A549 (cell line): ENCODE data around the gene TAF6L. TPM values are rescaled to one million over a fixed set of nuclear protein-coding genes. Genes with fewer than 3 reads are reported as not detected.
A peak's percentile ranks its signal among the peaks of the same experiment; 100 is the strongest.

Experiments used
- ATAC-seq, 2 experiments: fragments of 200-7000 bp in 1 of 2; fragments of >200 bp in 1 of 2; cut with Nextera tagmentation in 1 of 2; cut with Tn5 transposase in 1 of 2; 3 replicates each; pipeline versions ENCODE4 v1.8.0 to v1.9.1; 2018 to 2020; ENCODE audit warnings: mild to moderate bottlenecking in 1 of 2, moderate library complexity in 1 of 2
- CTCF ChIA-PET: fragments of 300-600 bp; sonication (Branson Sonifier 250); formaldehyde crosslinking; extraction: SDS; loops from one replicate; lab custom pipeline; 2021; ENCODE audit warnings: antibody characterized with exemption, inconsistent platforms; lab: Yijun Ruan, JAX
- POLR2A ChIA-PET: fragments of 350-600 bp; formaldehyde crosslinking; extraction: SDS; loops from one replicate; lab custom pipeline; 2021; ENCODE audit warnings: antibody characterized with exemption, inconsistent platforms; lab: Yijun Ruan, JAX
- DNase-seq, 2 experiments: peaks; one replicate each; pipeline versions ENCODE4 v3.0.0 to v3.0.0-alpha.2; 2011 to 2016; ENCODE audit warnings: low read depth in 1 of 2, low spot score in 1 of 2
- FAIRE-seq: peaks from 2 replicates; lab custom pipeline; 2011; peaks lifted over from hg19 to GRCh38; lab: Jason Lieb, UNC
- H3K27ac ChIP-seq, 2 experiments: fragments of >200 bp; sonication (Bioruptor Twin); formaldehyde crosslinking; 3 replicates each; pipeline ENCODE4 v1.5.1; 2016 to 2017
- H3K4me1 ChIP-seq: fragments of >200 bp; sonication (Bioruptor Twin); formaldehyde crosslinking; 3 replicates; pipeline ENCODE4 v1.6.1; 2016
- H3K4me2 ChIP-seq: fragments of >200 bp; sonication (Bioruptor Twin); formaldehyde crosslinking; 3 replicates; pipeline ENCODE4 v1.6.1; 2016
- H3K4me3 ChIP-seq: fragments of >200 bp; sonication (Bioruptor Twin); formaldehyde crosslinking; 3 replicates; pipeline ENCODE4 v1.5.1; 2016
- H3K9me3 ChIP-seq: fragments of >200 bp; sonication (Bioruptor Twin); formaldehyde crosslinking; 3 replicates; pipeline ENCODE4 v1.6.1; 2016
- CEBPB ChIP-seq, 2 experiments: fragments of >200 bp in 1 of 2; sonication (Bioruptor Twin) in 1 of 2; formaldehyde crosslinking in 1 of 2; IDR thresholded peaks; 2 replicates each; pipeline ENCODE4 v1.6.1; 2012 to 2016
- CHD4 ChIP-seq: fragments of 200-600 bp; sonication (generic); IDR thresholded peaks from 2 replicates; pipeline ENCODE4 v1.6.1; 2016; ENCODE audit warnings: antibody characterized with exemption, mild to moderate bottlenecking, borderline replicate concordance
- E2F6 ChIP-seq: IDR thresholded peaks from 2 replicates; pipeline ENCODE4 v1.6.1; 2012; ENCODE audit warnings: low read depth, borderline replicate concordance
- ELK1 ChIP-seq: fragments of 150-350 bp; IDR thresholded peaks from 2 replicates; pipeline ENCODE4 v1.6.1; 2014; ENCODE audit warnings: low read depth, mild to moderate bottlenecking, low read length
- ESRRA ChIP-seq: fragments of 150-350 bp; IDR thresholded peaks from 2 replicates; pipeline ENCODE4 v1.6.1; 2014; ENCODE audit warnings: mild to moderate bottlenecking, low read length, borderline replicate concordance
- FOSB ChIP-seq: fragments of 250-450 bp; sonication (Bioruptor Pico); IDR thresholded peaks from 2 replicates; pipeline ENCODE4 v1.5.0; 2020; ENCODE audit warnings: mild to moderate bottlenecking, moderate library complexity
- FOXS1 ChIP-seq: fragments of 250-450 bp; sonication (Bioruptor Pico); IDR thresholded peaks from 2 replicates; pipeline ENCODE4 v1.5.0; 2020; ENCODE audit warnings: mild to moderate bottlenecking, moderate library complexity
- GATA3 ChIP-seq: IDR thresholded peaks from 2 replicates; pipeline ENCODE4 v1.6.1; 2012; ENCODE audit warnings: borderline replicate concordance
- HOXB13 ChIP-seq: fragments of 250-450 bp; sonication (Bioruptor Pico); IDR thresholded peaks from 2 replicates; pipeline ENCODE4 v1.5.0; 2020; ENCODE audit warnings: low read depth, mild to moderate bottlenecking, moderate library complexity
- JUN ChIP-seq, 2 experiments: fragments of >200 bp; sonication (Bioruptor Twin); formaldehyde crosslinking; IDR thresholded peaks; 2 replicates in 1 of 2; 3 replicates in 1 of 2; pipeline ENCODE4 v1.6.1; 2016 to 2017
- MAZ ChIP-seq: fragments of 150-350 bp; IDR thresholded peaks from 2 replicates; pipeline ENCODE4 v1.6.1; 2014; ENCODE audit warnings: antibody characterized with exemption, low read depth, low read length, borderline replicate concordance
- MYC ChIP-seq: IDR thresholded peaks from 2 replicates; pipeline ENCODE4 v1.6.1; 2012; ENCODE audit warnings: mild to moderate bottlenecking, inconsistent platforms, low read length, improper control_type of control experiment, borderline replicate concordance
- PBX3 ChIP-seq: IDR thresholded peaks from 2 replicates; pipeline ENCODE4 v1.6.1; 2012
- PHF8 ChIP-seq: fragments of 200-600 bp; sonication (generic); IDR thresholded peaks from 2 replicates; pipeline ENCODE4 v1.6.1; 2016; ENCODE audit warnings: low read depth, mild to moderate bottlenecking, antibody characterized with exemption, moderate library complexity, borderline replicate concordance
- POLR2A ChIP-seq: IDR thresholded peaks from 2 replicates; pipeline ENCODE4 v1.6.1; 2012; ENCODE audit warnings: mild to moderate bottlenecking, low read length
- RAD21 ChIP-seq, 2 experiments: fragments of >200 bp in 1 of 2; sonication (Bioruptor Twin) in 1 of 2; formaldehyde crosslinking in 1 of 2; IDR thresholded peaks in 1 of 2; conservative IDR thresholded peaks in 1 of 2; 2 replicates in 1 of 2; 3 replicates in 1 of 2; pipeline ENCODE4 v1.6.1; 2012 to 2018; ENCODE audit warnings: inconsistent platforms in 1 of 2
- RFX5 ChIP-seq: fragments of 450-650 bp; IDR thresholded peaks from 2 replicates; pipeline ENCODE4 v1.7.1; 2014; ENCODE audit warnings: antibody characterized with exemption, mild to moderate bottlenecking, moderate library complexity
- WGBS: methylation state at CpG from one replicate; pipeline ENCODE4 v1.1.6; 2017; ENCODE audit errors: missing lambda C conversion rate; 5-methylcytosine and 5-hydroxymethylcytosine counted together
- polyA plus RNA-seq, 4 experiments: library from polyadenylated mRNA; depleted of rRNA in 3 of 4; stranded (reverse); fragments of >200 nt; fragmentation: RNase III in 1 of 4; extraction: RNeasy Plus Mini Kit Qiagen cat#74134 plus additional on column Dnase treatment in 1 of 4; gene quantifications; 2 replicates in 3 of 4; 3 replicates in 1 of 4; pipeline ENCODE4 v1.2.3, GENCODE V29; 2011 to 2017
- TF ChIP-seq, protein P1 (sequence below): fragments of >200 bp; sonication (Bioruptor Twin); formaldehyde crosslinking; IDR thresholded peaks from 3 replicates; pipeline ENCODE4 v1.5.1; 2016
- TF ChIP-seq, protein P2 (sequence below): IDR thresholded peaks from 2 replicates; pipeline ENCODE4 v1.6.1; 2012
- TF ChIP-seq, protein P3 (sequence below): fragments of >200 bp; sonication (Bioruptor Twin); formaldehyde crosslinking; IDR thresholded peaks from 3 replicates; pipeline ENCODE4 v1.6.1; 2016

Gene TAF6L
- polyA plus RNA-seq, 2 of the 4 experiments (the other 2 are of a cell fraction), result 14.0 to 22.7 TPM

GRCh38 chr11:62752994-62753735 lies 18.0 kb upstream of the TAF6L start:
- ATAC-seq, result peak; percentile 12 to 17; a peak in 5 of 6 replicates
- ChIA-PET POLR2A (interaction anchor here (0.5 to 3.0 kb wide), 36 partner anchors 8 to 200 kb away, joined by 3 to 96 read pairs (median 6); partner anchors contain the start of genes C11orf98, CSKMT, GANAB and HNRNPUL2), CTCF (interaction anchor here (0.6 to 3.2 kb wide), 12 partner anchors 10 to 88 kb away, joined by 3 to 17 read pairs (median 4); partner anchors contain the start of genes HNRNPUL2 and STX5)
- TF ChIP-seq FOXS1, result no peak
- no peak for TF ChIP-seq FOSB (CRISPR knock-in tag)
- no peak for TF ChIP-seq ELK1
- no peak for TF ChIP-seq ESRRA
- no peak for TF ChIP-seq RFX5
- TF ChIP-seq CEBPB (IDR thresholded peaks at IDR 0.05), result no peak
- no peak for TF ChIP-seq GATA3
- no peak for TF ChIP-seq MAZ
- TF ChIP-seq, protein P1, sequence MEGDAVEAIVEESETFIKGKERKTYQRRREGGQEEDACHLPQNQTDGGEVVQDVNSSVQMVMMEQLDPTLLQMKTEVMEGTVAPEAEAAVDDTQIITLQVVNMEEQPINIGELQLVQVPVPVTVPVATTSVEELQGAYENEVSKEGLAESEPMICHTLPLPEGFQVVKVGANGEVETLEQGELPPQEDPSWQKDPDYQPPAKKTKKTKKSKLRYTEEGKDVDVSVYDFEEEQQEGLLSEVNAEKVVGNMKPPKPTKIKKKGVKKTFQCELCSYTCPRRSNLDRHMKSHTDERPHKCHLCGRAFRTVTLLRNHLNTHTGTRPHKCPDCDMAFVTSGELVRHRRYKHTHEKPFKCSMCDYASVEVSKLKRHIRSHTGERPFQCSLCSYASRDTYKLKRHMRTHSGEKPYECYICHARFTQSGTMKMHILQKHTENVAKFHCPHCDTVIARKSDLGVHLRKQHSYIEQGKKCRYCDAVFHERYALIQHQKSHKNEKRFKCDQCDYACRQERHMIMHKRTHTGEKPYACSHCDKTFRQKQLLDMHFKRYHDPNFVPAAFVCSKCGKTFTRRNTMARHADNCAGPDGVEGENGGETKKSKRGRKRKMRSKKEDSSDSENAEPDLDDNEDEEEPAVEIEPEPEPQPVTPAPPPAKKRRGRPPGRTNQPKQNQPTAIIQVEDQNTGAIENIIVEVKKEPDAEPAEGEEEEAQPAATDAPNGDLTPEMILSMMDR, result no peak
- no peak for DNase-seq
- no peaks in the 10 kb centered on the region for H3K9me3 ChIP-seq
- peaks cover 11% of the 10 kb centered on the region; the same call in 1 of the 3 replicates for H3K4me1 ChIP-seq
- peak overlapping the region; percentile 55 for H3K4me3 ChIP-seq
- H3K4me2 ChIP-seq, result peak overlapping the region; percentile 81
- WGBS, result 70% methylated on average over 15 of the region's 15 CpGs
- peak overlapping the region; percentile 92 to 94 for H3K27ac ChIP-seq
- FAIRE-seq, result no peak

- CTCF ChIA-PET, result interaction anchor here (0.6 to 3.2 kb wide), 12 partner anchors 11 to 152 kb away, joined by 3 to 17 read pairs (median 4); partner anchors contain the start of genes HNRNPUL2 and STX5
These were observed 17.2 kb upstream of the TAF6L start, which contains the start of gene ZBTB3 for GRCh38 chr11:62753736-62754603. Gene ZBTB3 (minus strand): TSS chr11:62754160. CDS start chr11:62753664, 496 bp downstream.

More at GRCh38 chr11:62753736-62754603, 17.2 kb upstream of the TAF6L start, which contains the start of gene ZBTB3:
- Histone ChIP-seq H3K27ac (peak within 1 kb of the TSS; percentile 92 to 94), H3K4me3 (peak within 1 kb of the TSS; percentile 55), H3K9me3 (no peaks in the 10 kb centered on the region), H3K4me1 (peaks cover 11% of the 10 kb centered on the region; the same call in 1 of the 3 replicates), H3K4me2 (peak within 1 kb of the TSS; percentile 91)
- FAIRE-seq, result peak; percentile 80
- POLR2A ChIA-PET, result interaction anchor here (0.5 to 3.0 kb wide), 40 partner anchors 8 to 308 kb away, joined by 3 to 96 read pairs (median 6); partner anchors contain the start of genes C11orf98, CSKMT, EEF1G and GANAB
- under 1% methylated on average over 43 of the region's 47 CpGs for WGBS
- peak; percentile 98 to 99 for ATAC-seq
- DNase-seq, result peak; percentile 99 to 100
- TF ChIP-seq E2F6, result 0 out of 2 replicates have a peak, but pooled peaks have one; percentile 33
- no peak for TF ChIP-seq RAD21 (conservative IDR thresholded peaks at IDR 0.05 in 1 of 2, IDR thresholded peaks at IDR 0.05 in 1 of 2)
- TF ChIP-seq HOXB13, result no peak
- TF ChIP-seq, protein P2, sequence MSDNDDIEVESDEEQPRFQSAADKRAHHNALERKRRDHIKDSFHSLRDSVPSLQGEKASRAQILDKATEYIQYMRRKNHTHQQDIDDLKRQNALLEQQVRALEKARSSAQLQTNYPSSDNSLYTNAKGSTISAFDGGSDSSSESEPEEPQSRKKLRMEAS, result peak; percentile 80
- TF ChIP-seq JUN (IDR thresholded peaks at IDR 0.05), result peak; percentile 36 to 92; a peak in 4 of 5 replicates
- peak; percentile 87; the same call in 1 of the 2 replicates for TF ChIP-seq CHD4
- TF ChIP-seq RFX5, result peak; percentile 51; the same call in 1 of the 2 replicates
- TF ChIP-seq PHF8, result peak; percentile 59
- TF ChIP-seq POLR2A, result peak; percentile 86
- no peak for TF ChIP-seq MYC
- TF ChIP-seq, protein P3, sequence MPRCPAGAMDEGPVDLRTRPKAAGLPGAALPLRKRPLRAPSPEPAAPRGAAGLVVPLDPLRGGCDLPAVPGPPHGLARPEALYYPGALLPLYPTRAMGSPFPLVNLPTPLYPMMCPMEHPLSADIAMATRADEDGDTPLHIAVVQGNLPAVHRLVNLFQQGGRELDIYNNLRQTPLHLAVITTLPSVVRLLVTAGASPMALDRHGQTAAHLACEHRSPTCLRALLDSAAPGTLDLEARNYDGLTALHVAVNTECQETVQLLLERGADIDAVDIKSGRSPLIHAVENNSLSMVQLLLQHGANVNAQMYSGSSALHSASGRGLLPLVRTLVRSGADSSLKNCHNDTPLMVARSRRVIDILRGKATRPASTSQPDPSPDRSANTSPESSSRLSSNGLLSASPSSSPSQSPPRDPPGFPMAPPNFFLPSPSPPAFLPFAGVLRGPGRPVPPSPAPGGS, result peak; percentile 44
- peak; percentile 83 for TF ChIP-seq PBX3
- TF ChIP-seq MAZ, result no peak
- TF ChIP-seq, all 56 proteins: peak for 9
